Fibroblast of skin of right quadriceps (primary cell): ENCODE data around the gene GPR78.

Experiments
- DNase-seq: peaks from one replicate; pipeline ENCODE4 v3.0.0-alpha.2; 2013

GPR78 gene

GRCh38 chr4:8580321-8581093, at the start of gene GPR78:
GPR78 (plus strand) TSS chr4:8580392; CDS start chr4:8580983, 591 bp downstream.
- peak; percentile 45 for DNase-seq

- DNase-seq, result no peak
Measured at GRCh38 chr4:8532245-8532781, 47.9 kb upstream of the GPR78 start.

- DNase-seq, result no peak
Measured at GRCh38 chr4:8533274-8533865, 46.8 kb upstream of the GPR78 start.

- DNase-seq, result no peak
Measured at GRCh38 chr4:8534129-8534528, 46.1 kb upstream of the GPR78 start.

- DNase-seq, result no peak
Measured at GRCh38 chr4:8534611-8535010, 45.6 kb upstream of the GPR78 start.

- no peak for DNase-seq
Measured at GRCh38 chr4:8536467-8536866, 43.7 kb upstream of the GPR78 start.

- peak; percentile 72 for DNase-seq
Measured at GRCh38 chr4:8537041-8537461, 43.1 kb upstream of the GPR78 start.

- DNase-seq, result no peak
Measured at GRCh38 chr4:8538076-8538702, 42.0 kb upstream of the GPR78 start.

- DNase-seq, result no peak
Measured at GRCh38 chr4:8538703-8539567, 41.3 kb upstream of the GPR78 start.

- no peak for DNase-seq
Measured at GRCh38 chr4:8539661-8540060, 40.5 kb upstream of the GPR78 start.

- no peak for DNase-seq
Measured at GRCh38 chr4:8540072-8540471, 40.1 kb upstream of the GPR78 start.

- no peak for DNase-seq
Measured at GRCh38 chr4:8540586-8540985, 39.6 kb upstream of the GPR78 start.

GRCh38 chr4:8540991-8541390, 39.2 kb upstream of the GPR78 start:
- DNase-seq, result no peak

- DNase-seq, result no peak
Measured at GRCh38 chr4:8541981-8542715, 38.0 kb upstream of the GPR78 start.

GRCh38 chr4:8542776-8543525, 37.2 kb upstream of the GPR78 start:
- DNase-seq, result no peak

- no peak for DNase-seq
Measured at GRCh38 chr4:8543623-8544022, 36.6 kb upstream of the GPR78 start.

- no peak for DNase-seq
Measured at GRCh38 chr4:8544282-8544681, 35.9 kb upstream of the GPR78 start.

- no peak for DNase-seq
Measured at GRCh38 chr4:8544741-8545438, 35.3 kb upstream of the GPR78 start.

- DNase-seq, result no peak
Measured at GRCh38 chr4:8545439-8545765, 34.8 kb upstream of the GPR78 start.

GRCh38 chr4:8546766-8547107, 33.5 kb upstream of the GPR78 start:
- no peak for DNase-seq
